Measurements from ENCODE around the gene SNAP47.

SNAP47 gene

DNA sequence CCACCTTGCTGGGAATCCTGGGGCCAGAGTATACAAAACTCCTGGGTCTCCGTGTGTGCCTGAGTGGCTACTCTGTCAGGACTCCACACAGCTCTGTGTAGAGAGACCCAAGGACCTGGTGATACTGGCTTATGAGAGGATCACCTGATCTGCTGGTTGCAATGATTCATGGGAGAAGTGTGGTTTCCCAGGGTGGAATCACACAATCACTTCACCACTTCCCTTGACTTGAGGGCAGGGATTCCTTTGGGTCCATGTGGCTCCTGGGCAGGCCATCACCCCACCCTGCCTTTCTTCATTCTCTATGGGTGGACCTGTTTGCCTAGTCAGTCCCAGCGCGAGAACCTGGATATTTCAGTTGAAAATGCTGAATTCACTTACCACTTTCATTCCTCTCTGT, 93.6 kb downstream of the SNAP47 start:
- TF ChIP-seq, protein P1, sequence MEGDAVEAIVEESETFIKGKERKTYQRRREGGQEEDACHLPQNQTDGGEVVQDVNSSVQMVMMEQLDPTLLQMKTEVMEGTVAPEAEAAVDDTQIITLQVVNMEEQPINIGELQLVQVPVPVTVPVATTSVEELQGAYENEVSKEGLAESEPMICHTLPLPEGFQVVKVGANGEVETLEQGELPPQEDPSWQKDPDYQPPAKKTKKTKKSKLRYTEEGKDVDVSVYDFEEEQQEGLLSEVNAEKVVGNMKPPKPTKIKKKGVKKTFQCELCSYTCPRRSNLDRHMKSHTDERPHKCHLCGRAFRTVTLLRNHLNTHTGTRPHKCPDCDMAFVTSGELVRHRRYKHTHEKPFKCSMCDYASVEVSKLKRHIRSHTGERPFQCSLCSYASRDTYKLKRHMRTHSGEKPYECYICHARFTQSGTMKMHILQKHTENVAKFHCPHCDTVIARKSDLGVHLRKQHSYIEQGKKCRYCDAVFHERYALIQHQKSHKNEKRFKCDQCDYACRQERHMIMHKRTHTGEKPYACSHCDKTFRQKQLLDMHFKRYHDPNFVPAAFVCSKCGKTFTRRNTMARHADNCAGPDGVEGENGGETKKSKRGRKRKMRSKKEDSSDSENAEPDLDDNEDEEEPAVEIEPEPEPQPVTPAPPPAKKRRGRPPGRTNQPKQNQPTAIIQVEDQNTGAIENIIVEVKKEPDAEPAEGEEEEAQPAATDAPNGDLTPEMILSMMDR (IDR thresholded peaks at IDR 0.05; ENCODE audit: low read depth, low read length) = no peak
- H3K4me3 ChIP-seq (replicated peaks in 1 of 2; ENCODE audit: low read depth in 2 of 2, low read length in 2 of 2) = no peak overlapping the region
- no peak for DNase-seq (ENCODE audit: low read depth in 2 of 2)
